NCI-H1436 treated with DMSO at 0.1 percent for 48 hours (cell line): ENCODE data around the gene GRAMD2B.

Experiments
- DNase-seq: peaks from one replicate; lab custom pipeline; 2025; lab: John Stamatoyannopoulos, UW

GRAMD2B gene

DNA sequence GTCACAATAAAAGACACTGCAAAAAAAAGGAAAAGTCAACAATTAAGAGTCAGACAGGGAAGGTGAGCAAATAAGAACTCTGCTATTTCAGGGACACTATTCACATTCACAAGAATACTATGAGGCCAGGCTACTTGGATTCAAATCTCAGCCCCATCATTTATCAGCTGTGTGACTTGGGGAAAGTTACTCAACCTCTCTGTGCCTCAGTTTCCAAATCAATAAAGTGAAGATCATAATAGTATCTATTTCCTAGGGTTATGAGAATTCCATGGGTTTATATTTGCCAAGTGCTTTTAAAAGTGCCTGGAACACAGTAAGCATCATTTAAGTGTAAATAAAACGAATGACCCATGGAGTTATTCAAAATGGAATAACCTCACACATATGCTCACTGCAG, 115.4 kb downstream of the GRAMD2B start:
- no peak for DNase-seq

DNA sequence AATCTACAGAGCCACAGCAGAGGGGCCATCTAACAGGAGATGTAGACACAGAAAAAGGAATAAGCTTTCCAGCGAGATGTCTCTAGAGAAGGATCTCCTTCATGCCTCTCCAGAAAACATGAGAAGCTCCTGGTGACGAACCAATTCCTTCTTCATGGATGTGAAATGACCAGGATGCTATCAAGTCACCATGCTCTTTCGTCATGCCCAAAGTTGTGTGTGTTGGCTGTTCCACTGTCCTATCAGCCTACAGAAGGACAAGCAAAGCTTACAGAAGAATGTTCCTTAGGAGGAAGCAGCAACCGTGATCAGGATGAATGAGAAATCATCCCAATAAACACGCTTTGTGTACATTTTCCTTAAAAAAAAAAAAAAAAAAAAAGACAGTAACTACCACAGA, 117.4 kb downstream of the GRAMD2B start:
- no peak for DNase-seq

DNA sequence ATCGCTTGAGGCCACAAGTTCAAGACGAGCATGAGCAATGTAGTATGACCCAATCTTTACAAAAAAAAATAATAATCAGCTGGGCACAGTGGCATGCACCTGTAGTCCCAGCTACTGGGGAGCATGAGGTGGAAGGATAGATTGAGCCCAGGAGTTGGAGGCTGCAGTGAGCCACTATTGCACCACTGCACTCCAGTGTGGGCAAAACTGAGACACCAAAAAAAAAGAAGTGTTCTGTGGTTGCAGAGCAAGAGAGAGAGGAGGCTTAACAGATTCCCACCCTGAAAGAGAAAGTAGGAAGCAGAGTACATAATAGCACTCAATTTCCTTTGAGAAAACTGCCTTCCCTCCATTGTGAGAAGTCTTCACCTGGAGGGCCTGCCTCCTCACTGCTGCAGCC, 119.2 kb downstream of the GRAMD2B start:
- DNase-seq: no peak

DNA sequence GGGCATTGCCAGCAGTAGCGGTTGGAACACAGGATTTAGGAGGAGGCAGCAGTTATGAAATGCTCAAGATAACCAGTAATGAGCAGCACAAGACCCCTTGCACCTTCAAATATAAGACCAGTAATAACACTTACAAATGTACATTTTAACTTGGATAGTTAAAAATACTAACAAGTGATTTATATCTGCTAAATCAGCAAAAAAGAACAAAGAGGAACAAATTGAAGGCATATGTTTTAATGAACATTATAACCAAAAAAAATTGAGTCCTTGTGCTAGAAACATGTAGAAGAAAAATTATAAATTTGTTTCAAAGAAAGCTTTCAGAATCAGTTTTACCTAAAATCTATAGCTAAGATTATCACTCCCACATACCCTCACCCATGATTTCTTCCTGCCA, 119.8 kb downstream of the GRAMD2B start:
- DNase-seq: no peak

DNA sequence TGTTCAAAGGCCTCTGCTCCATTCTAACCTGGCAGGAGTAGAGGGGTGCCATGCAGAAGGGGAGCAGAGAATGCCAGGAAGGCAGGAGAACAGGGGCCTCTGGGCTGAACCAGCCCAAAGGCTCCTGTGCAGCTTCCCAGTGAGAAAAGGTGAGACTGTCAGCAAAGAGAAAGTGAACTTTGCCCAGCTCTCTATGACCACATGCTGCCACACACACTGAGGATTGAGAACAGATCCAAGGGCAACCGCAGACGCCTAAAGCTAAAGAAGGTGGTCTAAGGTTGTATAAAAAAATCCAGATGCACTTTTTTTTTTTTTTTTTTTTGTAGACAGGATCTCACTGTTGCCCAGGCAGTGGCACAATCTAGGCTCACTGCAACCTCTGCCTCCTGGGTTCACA, 120.5 kb downstream of the GRAMD2B start:
- DNase-seq: no peak
